IMR-90 (cell line): Measurements from ENCODE around the gene PDE6A. TPM values are rescaled to one million over a fixed set of nuclear protein-coding genes. Genes with fewer than 3 reads are reported as not detected.

Experiments
- ATAC-seq: fragments of 200-7000 bp; cut with Tn5 transposase; 2 replicates; pipeline ENCODE4 v1.9.1; 2020; ENCODE audit warnings: low read depth, mild to moderate bottlenecking, moderate library complexity
- BruUV-seq: library from RNA; stranded (reverse); fragments of 400-500 nt; replicated peaks from 2 replicates; lab custom pipeline; 2021; lab: Mats Ljungman, UMichigan
- CTCF ChIA-PET: fragments of 300-600 bp; formaldehyde crosslinking; extraction: SDS; loops from one replicate; lab custom pipeline; 2021; ENCODE audit warnings: antibody characterized with exemption; lab: Yijun Ruan, JAX
- POLR2A ChIA-PET: fragments of 300-600 bp; sonication (Branson Sonifier 250); formaldehyde crosslinking; loops from one replicate; lab custom pipeline; 2022; ENCODE audit warnings: antibody characterized with exemption; ENCODE audit not compliant: unreplicated experiment; lab: Charles Lee
- DNase-seq: peaks from one replicate; pipeline ENCODE4 v3.0.0; 2013
- H2AFZ ChIP-seq: replicated peaks from 2 replicates; pipeline ENCODE3; 2013; ENCODE audit warnings: low read length, mild to moderate bottlenecking; ENCODE audit not compliant: poor library complexity
- H2AK5ac ChIP-seq: 2 replicates; pipeline ENCODE4 v1.6.1; 2013; ENCODE audit warnings: low read depth, low read length, inconsistent platforms
- H2AK9ac ChIP-seq: replicated peaks from 2 replicates; pipeline ENCODE3; 2013; ENCODE audit warnings: mild to moderate bottlenecking, low read depth, low read length, moderate library complexity; ENCODE audit not compliant: poor library complexity
- H2BK120ac ChIP-seq: 2 replicates; pipeline ENCODE4 v1.6.1; 2013; ENCODE audit warnings: low read depth, low read length, inconsistent platforms
- H2BK15ac ChIP-seq: 3 replicates; pipeline ENCODE4 v1.6.1; 2013; ENCODE audit warnings: low read depth, low read length, inconsistent platforms
- H2BK20ac ChIP-seq: 2 replicates; pipeline ENCODE4 v1.6.1; 2013; ENCODE audit warnings: low read depth, mild to moderate bottlenecking, inconsistent platforms, low read length, moderate library complexity
- H2BK5ac ChIP-seq: 2 replicates; pipeline ENCODE4 v1.6.1; 2013; ENCODE audit warnings: mild to moderate bottlenecking, low read depth, low read length, inconsistent platforms; ENCODE audit not compliant: poor library complexity, severe bottlenecking
- H3K14ac ChIP-seq: replicated peaks from 2 replicates; pipeline ENCODE4 v1.6.1; 2013; ENCODE audit warnings: low read depth, low read length, inconsistent platforms
- H3K18ac ChIP-seq: 2 replicates; pipeline ENCODE4 v1.6.1; 2013; ENCODE audit warnings: low read depth, low read length, control low read depth
- H3K23ac ChIP-seq: 2 replicates; pipeline ENCODE4 v1.6.1; 2013; ENCODE audit warnings: low read depth, low read length, inconsistent platforms
- H3K27ac ChIP-seq: 2 replicates; pipeline ENCODE4 v1.5.1; 2013; ENCODE audit warnings: mild to moderate bottlenecking, control low read depth, low read length; ENCODE audit not compliant: insufficient read depth
- H3K27me3 ChIP-seq: 2 replicates; pipeline ENCODE4 v1.6.1; 2013; ENCODE audit warnings: low read length; ENCODE audit not compliant: control insufficient read depth, insufficient read depth
- H3K36me3 ChIP-seq: 2 replicates; pipeline ENCODE4 v1.6.1; 2013; ENCODE audit warnings: low read length, mixed read lengths; ENCODE audit not compliant: control insufficient read depth, insufficient read depth
- H3K4ac ChIP-seq: 2 replicates; pipeline ENCODE4 v1.6.1; 2013; ENCODE audit warnings: low read depth, low read length, inconsistent platforms
- H3K4me1 ChIP-seq: 2 replicates; pipeline ENCODE4 v1.6.1; 2013; ENCODE audit warnings: low read length, mixed read lengths; ENCODE audit not compliant: control insufficient read depth, insufficient read depth
- H3K4me2 ChIP-seq: 2 replicates; pipeline ENCODE4 v1.6.1; 2013; ENCODE audit warnings: low read depth, mild to moderate bottlenecking, control low read depth, low read length, moderate library complexity
- H3K4me3 ChIP-seq: 2 replicates; pipeline ENCODE4 v1.5.1; 2013; ENCODE audit warnings: low read depth, mild to moderate bottlenecking, control low read depth, low read length, moderate library complexity; ENCODE audit not compliant: insufficient read depth
- H3K56ac ChIP-seq: 2 replicates; pipeline ENCODE4 v1.6.1; 2013; ENCODE audit warnings: low read length, inconsistent platforms; ENCODE audit not compliant: insufficient read depth; ENCODE audit errors: extremely low read depth
- H3K79me1 ChIP-seq, 2 experiments: 2 replicates each; pipeline ENCODE4 v1.6.1; 2013; ENCODE audit warnings: low read length in 2 of 2, inconsistent platforms in 1 of 2, low read depth in 1 of 2
- H3K9ac ChIP-seq: 2 replicates; pipeline ENCODE4 v1.6.1; 2013; ENCODE audit warnings: low read depth, low read length, control low read depth
- H3K9me1 ChIP-seq: 2 replicates; pipeline ENCODE4 v1.6.1; 2013; ENCODE audit warnings: low read length, inconsistent platforms; ENCODE audit not compliant: insufficient read depth
- H3K9me3 ChIP-seq: 2 replicates; pipeline ENCODE4 v1.6.1; 2013; ENCODE audit warnings: low read length; ENCODE audit not compliant: control insufficient read depth, insufficient read depth
- H4K20me1 ChIP-seq: 2 replicates; pipeline ENCODE4 v1.6.1; 2013; ENCODE audit warnings: low read length, inconsistent platforms; ENCODE audit not compliant: insufficient read depth
- H4K5ac ChIP-seq: 2 replicates; pipeline ENCODE4 v1.6.1; 2013; ENCODE audit warnings: mild to moderate bottlenecking, low read depth, low read length, control low read depth
- H4K8ac ChIP-seq, 2 experiments: 2 replicates each; pipeline ENCODE4 v1.6.1; 2013; ENCODE audit warnings: low read depth in 2 of 2, low read length in 2 of 2, control low read depth in 1 of 2, inconsistent platforms in 1 of 2
- H4K91ac ChIP-seq: 2 replicates; pipeline ENCODE4 v1.6.1; 2013; ENCODE audit warnings: low read depth, low read length, inconsistent platforms; ENCODE audit not compliant: insufficient read depth
- FOS ChIP-seq: fragments of 150-350 bp; IDR thresholded peaks from 2 replicates; pipeline ENCODE4 v1.6.1; 2016; ENCODE audit warnings: low read depth, low read length
- SMC3 ChIP-seq: fragments of 150-350 bp; IDR thresholded peaks from 2 replicates; pipeline ENCODE4 v1.6.1; 2016; ENCODE audit warnings: low read depth, mild to moderate bottlenecking, antibody characterized with exemption, low read length, moderate library complexity
- WGBS, 2 experiments: methylation state at CpG; one replicate each; pipeline versions ENCODE4 v1.1.5 to v1.1.7; 2013; ENCODE audit warnings: missing lambda C conversion rate in 2 of 2; ENCODE audit not compliant: insufficient read length in 1 of 2; ENCODE audit errors: extremely low coverage in 2 of 2; 5-methylcytosine and 5-hydroxymethylcytosine counted together
- dilution Hi-C: fragments of 300-500 bp; cut with HindIII; formaldehyde crosslinking; loops from one replicate; pipeline ENCODE4 v1.14.3; 2018; ENCODE audit warnings: low sequenced_read_pairs; ENCODE audit not compliant: unreplicated experiment
- in situ Hi-C: fragments of 300-500 bp; cut with MboI; formaldehyde crosslinking; loops from 3 replicates; pipeline ENCODE4 v1.14.3; 2019; ENCODE audit warnings: low sequenced_read_pairs, inconsistent platforms, mixed read lengths
- intact Hi-C: fragments of 100-400 bp; cut with micrococcal nuclease; formaldehyde crosslinking; loops from 2 replicates; pipeline ENCODE4 v1.10.0; 2022
- polyA plus RNA-seq, 3 experiments: library from polyadenylated mRNA; depleted of rRNA; stranded (reverse); fragments of >200 nt; gene quantifications; 2 replicates each; pipeline ENCODE4 v1.2.3, GENCODE V29; 2012; ENCODE audit warnings: low replicate concordance in 1 of 3
- total RNA-seq: library from RNA; depleted of rRNA; stranded (reverse); fragments of >200 nt; gene quantifications from 2 replicates; pipeline ENCODE4 v1.2.3, GENCODE V29; 2012

Gene PDE6A
- total and polyA plus RNA-seq, 2 of the 4 experiments (the other 2 are of a cell fraction): not detected

DNA sequence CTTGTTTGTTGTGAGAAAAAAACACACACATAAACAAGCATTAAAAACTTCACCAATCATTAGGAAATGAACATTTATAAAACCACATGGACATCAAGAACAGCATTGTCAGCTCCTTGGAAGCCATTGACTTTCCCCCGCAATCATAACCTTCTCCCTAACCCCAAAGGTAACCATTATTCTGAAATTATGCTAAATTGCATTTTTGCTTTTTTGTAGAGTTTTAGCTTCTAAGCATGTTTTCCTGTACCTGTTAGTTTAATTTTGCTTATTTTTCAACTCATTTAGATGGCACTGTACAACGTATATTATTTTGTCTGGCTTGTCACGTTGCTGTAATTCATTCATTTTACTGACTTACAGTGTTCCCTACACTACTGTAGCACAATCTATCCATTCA lies 36.8 kb downstream of the PDE6A start:
- Histone ChIP-seq H3K14ac (no peak overlapping the region), H2AK9ac (no peak overlapping the region), H4K8ac (no peak overlapping the region), H3K9ac (no peak overlapping the region), H3K4me1 (no peaks in the 10 kb centered on the region), H2BK20ac (no peak overlapping the region), H3K4me3 (no peak overlapping the region), H3K4ac (no peak overlapping the region), H3K27me3 (peaks cover 35% of the 10 kb centered on the region), H3K9me3 (no peaks in the 10 kb centered on the region), H2AFZ (no peak overlapping the region), H4K91ac (no peak overlapping the region), H4K20me1 (no peaks in the 10 kb centered on the region), H3K27ac (no peak overlapping the region), H2BK5ac (no peak overlapping the region), H2AK5ac (no peak overlapping the region), H3K36me3 (no peaks in the 10 kb centered on the region), H3K18ac (no peak overlapping the region), H3K9me1 (no peaks in the 10 kb centered on the region), H4K5ac (no peak overlapping the region), H2BK15ac (no peak overlapping the region), H3K4me2 (no peak overlapping the region), H3K56ac (no peak overlapping the region), H3K79me1 (no peaks in the 10 kb centered on the region), H3K23ac (no peak overlapping the region), H2BK120ac (no peak overlapping the region)
- ChIA-PET POLR2A (no interaction called here), CTCF (no interaction called here)
- ATAC-seq (no peak), DNase-seq (no peak)
- intact Hi-C loops (no loop called here), in situ Hi-C loops (no loop called here), dilution Hi-C loops (no loop called here)
- TF ChIP-seq FOS (no peak), SMC3 (no peak)
- WGBS, 2 experiments: no CpG with 5 or more reads among the region's 3 CpGs
- BruUV-seq: no TSS peak
